HL-60 (cell line): Measurements from ENCODE around the gene COL24A1.
A peak's percentile ranks its signal among the peaks of the same experiment; 100 is the strongest.

ENCODE experiments used
- DNase-seq, 2 experiments: peaks; one replicate each; pipeline ENCODE4 v3.0.0-alpha.2; 2010 to 2020; ENCODE audit warnings: low read depth in 1 of 2, low spot score in 1 of 2
- H3K27ac ChIP-seq: fragments of 250-450 bp; sonication (Bioruptor Pico); replicated peaks from 2 replicates; pipeline ENCODE4 v1.5.1; 2020; ENCODE audit warnings: mild to moderate bottlenecking, moderate library complexity
- H3K27me3 ChIP-seq: fragments of 250-450 bp; sonication (Bioruptor Pico); 2 replicates; pipeline ENCODE4 v1.5.1; 2021; ENCODE audit warnings: mild to moderate bottlenecking, moderate library complexity; ENCODE audit not compliant: insufficient read depth, poor library complexity, severe bottlenecking
- H3K4me3 ChIP-seq: replicated peaks from 2 replicates; pipeline ENCODE4 v1.5.1; 2011; ENCODE audit warnings: mild to moderate bottlenecking, control low read depth, low read length; ENCODE audit not compliant: insufficient read depth
- GABPA ChIP-seq: IDR thresholded peaks from 2 replicates; pipeline ENCODE4 v1.6.1; 2012; ENCODE audit warnings: low read depth
- POLR2AphosphoS5 ChIP-seq: IDR thresholded peaks from 2 replicates; pipeline ENCODE4 v1.6.1; 2012; ENCODE audit warnings: low read depth
- SPI1 ChIP-seq: IDR thresholded peaks from 2 replicates; pipeline ENCODE4 v1.6.1; 2012; ENCODE audit warnings: low read depth, mild to moderate bottlenecking, borderline replicate concordance
- TF ChIP-seq, protein P1 (sequence below): IDR thresholded peaks from 2 replicates; pipeline ENCODE4 v1.6.1; 2012; ENCODE audit warnings: low read depth; ENCODE audit not compliant: insufficient replicate concordance
- TF ChIP-seq, protein P2 (sequence below): IDR thresholded peaks from one replicate; pipeline ENCODE4 v1.5.1; 2011; ENCODE audit warnings: low read length, control low read depth, inconsistent platforms; ENCODE audit not compliant: insufficient read depth

COL24A1 gene

GRCh38 chr1:85894651-85895050 lies 261.9 kb downstream of the COL24A1 start:
- no peak overlapping the region for H3K27ac ChIP-seq
- DNase-seq = peak in 1 of 2 experiments; percentile 30
- H3K27me3 ChIP-seq = no peaks in the 10 kb centered on the region
- no peak for TF ChIP-seq POLR2AphosphoS5
- no peak for TF ChIP-seq SPI1
- TF ChIP-seq, protein P1, sequence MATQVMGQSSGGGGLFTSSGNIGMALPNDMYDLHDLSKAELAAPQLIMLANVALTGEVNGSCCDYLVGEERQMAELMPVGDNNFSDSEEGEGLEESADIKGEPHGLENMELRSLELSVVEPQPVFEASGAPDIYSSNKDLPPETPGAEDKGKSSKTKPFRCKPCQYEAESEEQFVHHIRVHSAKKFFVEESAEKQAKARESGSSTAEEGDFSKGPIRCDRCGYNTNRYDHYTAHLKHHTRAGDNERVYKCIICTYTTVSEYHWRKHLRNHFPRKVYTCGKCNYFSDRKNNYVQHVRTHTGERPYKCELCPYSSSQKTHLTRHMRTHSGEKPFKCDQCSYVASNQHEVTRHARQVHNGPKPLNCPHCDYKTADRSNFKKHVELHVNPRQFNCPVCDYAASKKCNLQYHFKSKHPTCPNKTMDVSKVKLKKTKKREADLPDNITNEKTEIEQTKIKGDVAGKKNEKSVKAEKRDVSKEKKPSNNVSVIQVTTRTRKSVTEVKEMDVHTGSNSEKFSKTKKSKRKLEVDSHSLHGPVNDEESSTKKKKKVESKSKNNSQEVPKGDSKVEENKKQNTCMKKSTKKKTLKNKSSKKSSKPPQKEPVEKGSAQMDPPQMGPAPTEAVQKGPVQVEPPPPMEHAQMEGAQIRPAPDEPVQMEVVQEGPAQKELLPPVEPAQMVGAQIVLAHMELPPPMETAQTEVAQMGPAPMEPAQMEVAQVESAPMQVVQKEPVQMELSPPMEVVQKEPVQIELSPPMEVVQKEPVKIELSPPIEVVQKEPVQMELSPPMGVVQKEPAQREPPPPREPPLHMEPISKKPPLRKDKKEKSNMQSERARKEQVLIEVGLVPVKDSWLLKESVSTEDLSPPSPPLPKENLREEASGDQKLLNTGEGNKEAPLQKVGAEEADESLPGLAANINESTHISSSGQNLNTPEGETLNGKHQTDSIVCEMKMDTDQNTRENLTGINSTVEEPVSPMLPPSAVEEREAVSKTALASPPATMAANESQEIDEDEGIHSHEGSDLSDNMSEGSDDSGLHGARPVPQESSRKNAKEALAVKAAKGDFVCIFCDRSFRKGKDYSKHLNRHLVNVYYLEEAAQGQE = no peak
- no peak for TF ChIP-seq GABPA
- TF ChIP-seq, protein P2, sequence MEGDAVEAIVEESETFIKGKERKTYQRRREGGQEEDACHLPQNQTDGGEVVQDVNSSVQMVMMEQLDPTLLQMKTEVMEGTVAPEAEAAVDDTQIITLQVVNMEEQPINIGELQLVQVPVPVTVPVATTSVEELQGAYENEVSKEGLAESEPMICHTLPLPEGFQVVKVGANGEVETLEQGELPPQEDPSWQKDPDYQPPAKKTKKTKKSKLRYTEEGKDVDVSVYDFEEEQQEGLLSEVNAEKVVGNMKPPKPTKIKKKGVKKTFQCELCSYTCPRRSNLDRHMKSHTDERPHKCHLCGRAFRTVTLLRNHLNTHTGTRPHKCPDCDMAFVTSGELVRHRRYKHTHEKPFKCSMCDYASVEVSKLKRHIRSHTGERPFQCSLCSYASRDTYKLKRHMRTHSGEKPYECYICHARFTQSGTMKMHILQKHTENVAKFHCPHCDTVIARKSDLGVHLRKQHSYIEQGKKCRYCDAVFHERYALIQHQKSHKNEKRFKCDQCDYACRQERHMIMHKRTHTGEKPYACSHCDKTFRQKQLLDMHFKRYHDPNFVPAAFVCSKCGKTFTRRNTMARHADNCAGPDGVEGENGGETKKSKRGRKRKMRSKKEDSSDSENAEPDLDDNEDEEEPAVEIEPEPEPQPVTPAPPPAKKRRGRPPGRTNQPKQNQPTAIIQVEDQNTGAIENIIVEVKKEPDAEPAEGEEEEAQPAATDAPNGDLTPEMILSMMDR = no peak
- no peak overlapping the region for H3K4me3 ChIP-seq

- Histone ChIP-seq H3K27me3 (no peaks in the 10 kb centered on the region), H3K27ac (no peak overlapping the region), H3K4me3 (no peak overlapping the region)
- TF ChIP-seq, protein P1 = no peak
- no peak for TF ChIP-seq GABPA
- TF ChIP-seq, protein P2 = no peak
- no peak for TF ChIP-seq POLR2AphosphoS5
- TF ChIP-seq SPI1 = no peak
- DNase-seq = no peak
These were observed 264.2 kb downstream of the COL24A1 start for GRCh38 chr1:85892366-85892765.

DNA sequence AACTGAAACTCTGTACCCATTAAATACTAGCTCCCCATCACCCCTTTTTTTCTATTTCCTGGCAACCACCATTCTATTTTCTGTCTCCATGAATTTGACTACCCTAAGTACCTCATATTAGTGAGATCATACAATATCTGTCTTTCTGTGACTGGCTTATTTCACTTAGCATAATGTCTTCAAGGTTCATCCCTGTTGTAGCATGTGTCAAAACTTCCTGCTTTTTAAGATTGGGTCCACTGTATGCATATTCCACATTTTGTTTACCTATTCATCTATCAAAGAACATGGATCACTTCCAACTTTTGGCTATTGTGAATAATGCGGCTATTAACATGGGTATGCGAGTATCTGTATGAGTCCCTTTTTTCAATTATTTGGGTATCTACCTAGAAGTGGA lies 266.7 kb downstream of the COL24A1 start:
- DNase-seq = no peak
- no peaks in the 10 kb centered on the region for H3K27me3 ChIP-seq
- no peak overlapping the region for H3K27ac ChIP-seq
- no peak overlapping the region for H3K4me3 ChIP-seq
- TF ChIP-seq, protein P2 = no peak
- no peak for TF ChIP-seq SPI1
- no peak for TF ChIP-seq GABPA
- TF ChIP-seq, protein P1 = no peak
- no peak for TF ChIP-seq POLR2AphosphoS5
